ENCODE measurements around the gene SPATA16. TPM values are rescaled to one million over a fixed set of nuclear protein-coding genes. Genes with fewer than 3 reads are reported as not detected.

SPATA16 gene
- polyA plus RNA-seq, 1 donor from 2014 or later, result not detected

GRCh38 chr3:172846706-172847105 lies 294.3 kb downstream of the SPATA16 start:
- Histone ChIP-seq H2AFZ (ENCODE audit: low read depth, low read length) (no peak overlapping the region), H3K9ac (ENCODE audit: low read length) (no peak overlapping the region), H3F3A (ENCODE audit: insufficient read depth, low read length, poor library complexity, severe bottlenecking) (no peaks in the 10 kb centered on the region), H3K79me2 (replicated peaks; ENCODE audit: insufficient read depth, low read length) (no peaks in the 10 kb centered on the region), H4K20me1 (ENCODE audit: insufficient read depth) (no peaks in the 10 kb centered on the region), H3K27ac (ENCODE audit: low read length) (no peak overlapping the region), H3K4me3 (ENCODE audit: low read length) (no peak overlapping the region), H3K27me3 (ENCODE audit: insufficient read depth, low read depth, low read length) (no peaks in the 10 kb centered on the region), H3K9me3 (ENCODE audit: low read length) (no peaks in the 10 kb centered on the region), H3K36me3 (ENCODE audit: insufficient read depth, low read length) (no peaks in the 10 kb centered on the region), H3K9me2 (ENCODE audit: insufficient read depth, low read length) (no peaks in the 10 kb centered on the region), H3K4me2 (ENCODE audit: low read length) (no peak overlapping the region)
- TF ChIP-seq EZH2 (IDR thresholded peaks at IDR 0.05; ENCODE audit: borderline replicate concordance, insufficient read depth, low read length, poor library complexity, severe bottlenecking) (no peak), POLR2AphosphoS5 (IDR thresholded peaks at IDR 0.05) (no peak), SMC3 (conservative IDR thresholded peaks at IDR 0.05; ENCODE audit: poor library complexity) (no peak), MXI1 (conservative IDR thresholded peaks at IDR 0.05; ENCODE audit: poor library complexity, severe bottlenecking) (no peak), RAD21 (conservative IDR thresholded peaks at IDR 0.05) (no peak), CTCF (IDR thresholded peaks at IDR 0.05; ENCODE audit: poor library complexity, severe bottlenecking) (no peak), TAF1 (IDR thresholded peaks at IDR 0.05; ENCODE audit: low read depth) (no peak)

GRCh38 chr3:172846103-172846561 lies 294.9 kb downstream of the SPATA16 start:
- TF ChIP-seq POLR2AphosphoS5 (IDR thresholded peaks at IDR 0.05) (no peak), EP300 (conservative IDR thresholded peaks at IDR 0.05; ENCODE audit: poor library complexity, severe bottlenecking) (no peak), SMC3 (conservative IDR thresholded peaks at IDR 0.05; ENCODE audit: poor library complexity) (no peak), RAD21 (conservative IDR thresholded peaks at IDR 0.05) (no peak), CTCF (IDR thresholded peaks at IDR 0.05; ENCODE audit: poor library complexity, severe bottlenecking) (no peak), REST (IDR thresholded peaks at IDR 0.05; ENCODE audit: borderline replicate concordance) (no peak), TAF1 (IDR thresholded peaks at IDR 0.05; ENCODE audit: low read depth) (no peak), EZH2 (IDR thresholded peaks at IDR 0.05; ENCODE audit: borderline replicate concordance, insufficient read depth, low read length, poor library complexity, severe bottlenecking) (no peak), MXI1 (conservative IDR thresholded peaks at IDR 0.05; ENCODE audit: poor library complexity, severe bottlenecking) (no peak)

More at GRCh38 chr3:172846103-172846561, 294.9 kb downstream of the SPATA16 start:
- H3K9ac ChIP-seq (ENCODE audit: low read length), result no peak overlapping the region
- no peaks in the 10 kb centered on the region for H3K27me3 ChIP-seq (ENCODE audit: insufficient read depth, low read depth, low read length)
- H3K79me2 ChIP-seq (replicated peaks; ENCODE audit: insufficient read depth, low read length), result no peaks in the 10 kb centered on the region
- no peaks in the 10 kb centered on the region for H3F3A ChIP-seq (ENCODE audit: insufficient read depth, low read length, poor library complexity, severe bottlenecking)
- no peaks in the 10 kb centered on the region for H4K20me1 ChIP-seq (ENCODE audit: insufficient read depth)
- H3K4me3 ChIP-seq (ENCODE audit: low read length), result no peak overlapping the region
- no peaks in the 10 kb centered on the region for H3K36me3 ChIP-seq (ENCODE audit: insufficient read depth, low read length)
- no peak overlapping the region for H3K27ac ChIP-seq (ENCODE audit: low read length)
- no peaks in the 10 kb centered on the region for H3K9me3 ChIP-seq (ENCODE audit: low read length)
- no peak overlapping the region for H2AFZ ChIP-seq (ENCODE audit: low read depth, low read length)
- no peaks in the 10 kb centered on the region for H3K9me2 ChIP-seq (ENCODE audit: insufficient read depth, low read length)
- H3K4me2 ChIP-seq (ENCODE audit: low read length), result no peak overlapping the region

Data from neural cell (in vitro differentiated cells).